GM23248 (cell line): ENCODE results near the gene PSMC3.

ENCODE experiments used
- EZH2 ChIP-seq: fragments of 200-600 bp; sonication (generic); IDR thresholded peaks from 2 replicates; pipeline ENCODE4 v1.6.1; 2018; ENCODE audit warnings: antibody characterized with exemption, mild to moderate bottlenecking; ENCODE audit not compliant: insufficient read depth, poor library complexity, severe bottlenecking
- EZH2phosphoT487 ChIP-seq: fragments of 200-600 bp; sonication (generic); IDR thresholded peaks from 2 replicates; pipeline ENCODE4 v1.6.1; 2018; ENCODE audit warnings: antibody characterized with exemption, moderate library complexity, mild to moderate bottlenecking, low read depth; ENCODE audit not compliant: insufficient read depth

GRCh38 chr11:47443817-47444216, 17.6 kb upstream of the PSMC3 start:
- no peak for TF ChIP-seq EZH2phosphoT487
- TF ChIP-seq EZH2 = no peak
